ENCODE results near the gene GLP2R. TPM values are rescaled to one million over a fixed set of nuclear protein-coding genes. Genes with fewer than 3 reads are reported as not detected.

GLP2R gene
- polyA plus RNA-seq, 1 donor from 2014 or later, result not detected

DNA sequence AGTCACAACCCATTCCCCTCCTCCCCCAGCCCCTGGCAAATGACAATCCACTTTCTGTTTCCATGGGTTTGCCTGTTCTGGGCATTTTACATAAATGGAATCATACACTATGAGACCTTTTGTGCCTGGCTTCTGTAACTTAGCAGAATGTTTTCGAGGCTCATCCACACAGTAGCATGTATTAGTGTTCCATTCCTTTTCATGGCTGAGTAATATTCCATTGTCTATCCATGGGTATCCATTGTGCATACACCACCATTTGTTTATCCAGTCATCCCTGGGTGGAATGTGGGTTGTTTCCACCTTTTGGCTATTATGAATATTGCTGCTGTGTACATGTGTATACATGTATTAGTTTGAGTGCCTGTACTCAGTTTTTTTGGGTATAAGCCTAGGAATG is 113.0 kb downstream of the GLP2R start:
- Histone ChIP-seq H3K9ac (ENCODE audit: low read length) (no peak overlapping the region), H4K20me1 (ENCODE audit: insufficient read depth) (no peaks in the 10 kb centered on the region), H2AFZ (ENCODE audit: low read depth, low read length) (no peak overlapping the region), H3K27ac (ENCODE audit: low read length) (no peak overlapping the region), H3K4me2 (ENCODE audit: low read length) (no peak overlapping the region), H3K79me2 (replicated peaks; ENCODE audit: insufficient read depth, low read length) (no peaks in the 10 kb centered on the region), H3K4me3 (ENCODE audit: low read length) (no peak overlapping the region), H3K9me2 (ENCODE audit: insufficient read depth, low read length) (no peaks in the 10 kb centered on the region), H3K9me3 (ENCODE audit: low read length) (peaks cover 5% of the 10 kb centered on the region), H3K36me3 (ENCODE audit: insufficient read depth, low read length) (peaks cover 7% of the 10 kb centered on the region), H3K27me3 (ENCODE audit: insufficient read depth, low read depth, low read length) (no peaks in the 10 kb centered on the region), H3F3A (ENCODE audit: insufficient read depth, low read length, poor library complexity, severe bottlenecking) (no peaks in the 10 kb centered on the region)
- TF ChIP-seq EZH2 (IDR thresholded peaks at IDR 0.05; ENCODE audit: borderline replicate concordance, insufficient read depth, low read length, poor library complexity, severe bottlenecking) (no peak), MXI1 (conservative IDR thresholded peaks at IDR 0.05; ENCODE audit: poor library complexity, severe bottlenecking) (no peak), POLR2AphosphoS5 (IDR thresholded peaks at IDR 0.05) (no peak), RAD21 (conservative IDR thresholded peaks at IDR 0.05) (no peak), EP300 (conservative IDR thresholded peaks at IDR 0.05; ENCODE audit: poor library complexity, severe bottlenecking) (no peak), SMC3 (conservative IDR thresholded peaks at IDR 0.05; ENCODE audit: poor library complexity) (no peak), TAF1 (IDR thresholded peaks at IDR 0.05; ENCODE audit: low read depth) (no peak)
- TF ChIP-seq, protein P1, sequence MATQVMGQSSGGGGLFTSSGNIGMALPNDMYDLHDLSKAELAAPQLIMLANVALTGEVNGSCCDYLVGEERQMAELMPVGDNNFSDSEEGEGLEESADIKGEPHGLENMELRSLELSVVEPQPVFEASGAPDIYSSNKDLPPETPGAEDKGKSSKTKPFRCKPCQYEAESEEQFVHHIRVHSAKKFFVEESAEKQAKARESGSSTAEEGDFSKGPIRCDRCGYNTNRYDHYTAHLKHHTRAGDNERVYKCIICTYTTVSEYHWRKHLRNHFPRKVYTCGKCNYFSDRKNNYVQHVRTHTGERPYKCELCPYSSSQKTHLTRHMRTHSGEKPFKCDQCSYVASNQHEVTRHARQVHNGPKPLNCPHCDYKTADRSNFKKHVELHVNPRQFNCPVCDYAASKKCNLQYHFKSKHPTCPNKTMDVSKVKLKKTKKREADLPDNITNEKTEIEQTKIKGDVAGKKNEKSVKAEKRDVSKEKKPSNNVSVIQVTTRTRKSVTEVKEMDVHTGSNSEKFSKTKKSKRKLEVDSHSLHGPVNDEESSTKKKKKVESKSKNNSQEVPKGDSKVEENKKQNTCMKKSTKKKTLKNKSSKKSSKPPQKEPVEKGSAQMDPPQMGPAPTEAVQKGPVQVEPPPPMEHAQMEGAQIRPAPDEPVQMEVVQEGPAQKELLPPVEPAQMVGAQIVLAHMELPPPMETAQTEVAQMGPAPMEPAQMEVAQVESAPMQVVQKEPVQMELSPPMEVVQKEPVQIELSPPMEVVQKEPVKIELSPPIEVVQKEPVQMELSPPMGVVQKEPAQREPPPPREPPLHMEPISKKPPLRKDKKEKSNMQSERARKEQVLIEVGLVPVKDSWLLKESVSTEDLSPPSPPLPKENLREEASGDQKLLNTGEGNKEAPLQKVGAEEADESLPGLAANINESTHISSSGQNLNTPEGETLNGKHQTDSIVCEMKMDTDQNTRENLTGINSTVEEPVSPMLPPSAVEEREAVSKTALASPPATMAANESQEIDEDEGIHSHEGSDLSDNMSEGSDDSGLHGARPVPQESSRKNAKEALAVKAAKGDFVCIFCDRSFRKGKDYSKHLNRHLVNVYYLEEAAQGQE (IDR thresholded peaks at IDR 0.05; ENCODE audit: borderline replicate concordance), result no peak
- TF ChIP-seq, protein P2, sequence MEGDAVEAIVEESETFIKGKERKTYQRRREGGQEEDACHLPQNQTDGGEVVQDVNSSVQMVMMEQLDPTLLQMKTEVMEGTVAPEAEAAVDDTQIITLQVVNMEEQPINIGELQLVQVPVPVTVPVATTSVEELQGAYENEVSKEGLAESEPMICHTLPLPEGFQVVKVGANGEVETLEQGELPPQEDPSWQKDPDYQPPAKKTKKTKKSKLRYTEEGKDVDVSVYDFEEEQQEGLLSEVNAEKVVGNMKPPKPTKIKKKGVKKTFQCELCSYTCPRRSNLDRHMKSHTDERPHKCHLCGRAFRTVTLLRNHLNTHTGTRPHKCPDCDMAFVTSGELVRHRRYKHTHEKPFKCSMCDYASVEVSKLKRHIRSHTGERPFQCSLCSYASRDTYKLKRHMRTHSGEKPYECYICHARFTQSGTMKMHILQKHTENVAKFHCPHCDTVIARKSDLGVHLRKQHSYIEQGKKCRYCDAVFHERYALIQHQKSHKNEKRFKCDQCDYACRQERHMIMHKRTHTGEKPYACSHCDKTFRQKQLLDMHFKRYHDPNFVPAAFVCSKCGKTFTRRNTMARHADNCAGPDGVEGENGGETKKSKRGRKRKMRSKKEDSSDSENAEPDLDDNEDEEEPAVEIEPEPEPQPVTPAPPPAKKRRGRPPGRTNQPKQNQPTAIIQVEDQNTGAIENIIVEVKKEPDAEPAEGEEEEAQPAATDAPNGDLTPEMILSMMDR (IDR thresholded peaks at IDR 0.05; ENCODE audit: poor library complexity, severe bottlenecking), result no peak

DNA sequence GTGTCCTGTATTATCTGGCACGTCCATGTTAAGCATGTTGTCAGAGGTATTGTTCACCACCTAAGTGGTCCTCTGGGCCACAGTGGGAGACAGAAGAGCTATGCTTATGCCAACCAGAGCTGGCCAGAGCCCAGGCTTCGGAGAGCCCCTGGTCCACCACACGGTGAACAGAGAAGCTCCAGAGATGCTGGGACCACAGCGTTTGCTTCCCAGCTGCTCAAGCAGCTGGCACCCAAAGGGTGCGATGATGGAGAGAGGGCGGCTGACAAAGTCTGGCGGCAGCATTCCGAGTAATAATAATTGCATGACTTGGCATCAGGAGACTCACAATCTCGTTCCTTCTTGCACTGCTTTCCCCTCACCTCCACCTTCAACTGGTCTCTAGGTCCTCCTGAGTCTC is 115.1 kb downstream of the GLP2R start:
- peaks cover 7% of the 10 kb centered on the region for H3K36me3 ChIP-seq (ENCODE audit: insufficient read depth, low read length)
- no peaks in the 10 kb centered on the region for H3K79me2 ChIP-seq (replicated peaks; ENCODE audit: insufficient read depth, low read length)
- no peak overlapping the region for H3K27ac ChIP-seq (ENCODE audit: low read length)
- no peaks in the 10 kb centered on the region for H3F3A ChIP-seq (ENCODE audit: insufficient read depth, low read length, poor library complexity, severe bottlenecking)
- H3K4me2 ChIP-seq (ENCODE audit: low read length), result no peak overlapping the region
- no peak overlapping the region for H3K9ac ChIP-seq (ENCODE audit: low read length)
- no peaks in the 10 kb centered on the region for H3K27me3 ChIP-seq (ENCODE audit: insufficient read depth, low read depth, low read length)
- no peak overlapping the region for H3K4me3 ChIP-seq (ENCODE audit: low read length)
- H2AFZ ChIP-seq (ENCODE audit: low read depth, low read length), result no peak overlapping the region
- peaks cover 5% of the 10 kb centered on the region for H3K9me3 ChIP-seq (ENCODE audit: low read length)
- no peaks in the 10 kb centered on the region for H3K9me2 ChIP-seq (ENCODE audit: insufficient read depth, low read length)
- TF ChIP-seq TAF1 (IDR thresholded peaks at IDR 0.05; ENCODE audit: low read depth) (no peak), EP300 (conservative IDR thresholded peaks at IDR 0.05; ENCODE audit: poor library complexity, severe bottlenecking) (no peak), SMC3 (conservative IDR thresholded peaks at IDR 0.05; ENCODE audit: poor library complexity) (no peak), MXI1 (conservative IDR thresholded peaks at IDR 0.05; ENCODE audit: poor library complexity, severe bottlenecking) (no peak), POLR2AphosphoS5 (IDR thresholded peaks at IDR 0.05) (no peak), EZH2 (IDR thresholded peaks at IDR 0.05; ENCODE audit: borderline replicate concordance, insufficient read depth, low read length, poor library complexity, severe bottlenecking) (no peak), RAD21 (conservative IDR thresholded peaks at IDR 0.05) (no peak)
- TF ChIP-seq, protein P2 (IDR thresholded peaks at IDR 0.05; ENCODE audit: poor library complexity, severe bottlenecking), result no peak
- TF ChIP-seq, protein P1 (IDR thresholded peaks at IDR 0.05; ENCODE audit: borderline replicate concordance), result no peak
- no peaks in the 10 kb centered on the region for H4K20me1 ChIP-seq (ENCODE audit: insufficient read depth)
